WTC11 (cell line): ENCODE results near the gene CASKIN1. TPM values are rescaled to one million over a fixed set of nuclear protein-coding genes. Genes with fewer than 3 reads are reported as not detected.

ENCODE experiments used
- ATAC-seq: fragments of 200-7000 bp; cut with Tn5 transposase; 2 replicates; pipeline ENCODE4 v1.10.0; 2021; ENCODE audit warnings: mild to moderate bottlenecking, moderate library complexity
- CTCF ChIA-PET: fragments of 300-600 bp; sonication (Branson Sonifier 250); formaldehyde crosslinking; loops from one replicate; lab custom pipeline; 2021; ENCODE audit warnings: antibody characterized with exemption; lab: Charles Lee
- POLR2A ChIA-PET: fragments of 350-600 bp; sonication (Branson Sonifier 250); formaldehyde crosslinking; loops from one replicate; lab custom pipeline; 2021; ENCODE audit warnings: antibody characterized with exemption; lab: Charles Lee
- DNase-seq: peaks from one replicate; pipeline ENCODE4 v3.0.0; 2021; ENCODE audit warnings: low spot score
- H3K27ac Mint-ChIP-seq: 2 replicates; pipeline ENCODE4 v1.8.0; 2021; ENCODE audit warnings: mixed read lengths
- H3K27me3 Mint-ChIP-seq: 2 replicates; pipeline ENCODE4 v1.8.0; 2021; ENCODE audit warnings: low read depth, mild to moderate bottlenecking, moderate library complexity, mixed read lengths
- H3K36me3 Mint-ChIP-seq: 2 replicates; pipeline ENCODE4 v1.8.0; 2021; ENCODE audit warnings: mixed read lengths
- H3K4me1 Mint-ChIP-seq: 2 replicates; pipeline ENCODE4 v1.8.0; 2022; ENCODE audit warnings: mixed read lengths
- H3K4me3 Mint-ChIP-seq: 2 replicates; pipeline ENCODE4 v1.8.0; 2021; ENCODE audit warnings: mild to moderate bottlenecking, moderate library complexity, mixed read lengths
- H3K9me3 Mint-ChIP-seq: 2 replicates; pipeline ENCODE4 v1.8.0; 2021; ENCODE audit warnings: mixed read lengths
- FOXJ3 ChIP-seq: sonication (generic); formaldehyde crosslinking; IDR thresholded peaks from 2 replicates; pipeline ENCODE4 v1.9.0; 2021; ENCODE audit warnings: missing genetic modification reagents, mild to moderate bottlenecking, borderline replicate concordance
- HMGA2 ChIP-seq: fragments of 250-450 bp; sonication (Bioruptor Pico); IDR thresholded peaks from 2 replicates; pipeline ENCODE4 v1.4.0; 2021; ENCODE audit warnings: mild to moderate bottlenecking, moderate library complexity
- MAX ChIP-seq: sonication (generic); formaldehyde crosslinking; IDR thresholded peaks from 2 replicates; pipeline ENCODE4 v1.8.0; 2022; ENCODE audit warnings: mild to moderate bottlenecking, missing genetic modification reagents
- MXD4 ChIP-seq: fragments of 250-450 bp; sonication (Bioruptor Pico); IDR thresholded peaks from 2 replicates; pipeline ENCODE4 v1.8.0; 2021; ENCODE audit warnings: mild to moderate bottlenecking, moderate library complexity, borderline replicate concordance
- MYBL2 ChIP-seq: sonication (generic); formaldehyde crosslinking; IDR thresholded peaks from 2 replicates; pipeline ENCODE4 v1.8.1; 2023; ENCODE audit warnings: mild to moderate bottlenecking, moderate library complexity, missing genetic modification reagents
- RORB ChIP-seq: fragments of 250-450 bp; sonication (Bioruptor Pico); IDR thresholded peaks from 2 replicates; pipeline ENCODE4 v1.9.0; 2021; ENCODE audit warnings: mild to moderate bottlenecking
- SP1 ChIP-seq: sonication (generic); formaldehyde crosslinking; conservative IDR thresholded peaks from 2 replicates; pipeline ENCODE4 v1.8.1; 2022; ENCODE audit warnings: missing genetic modification reagents
- ZBTB43 ChIP-seq: sonication (generic); formaldehyde crosslinking; IDR thresholded peaks from 2 replicates; pipeline ENCODE4 v1.8.1; 2023; ENCODE audit warnings: mild to moderate bottlenecking, missing genetic modification reagents
- ZNF263 ChIP-seq: sonication (generic); formaldehyde crosslinking; IDR thresholded peaks from 2 replicates; pipeline ENCODE4 v1.8.1; 2022; ENCODE audit warnings: low read depth, mild to moderate bottlenecking, moderate library complexity, missing genetic modification reagents
- total RNA-seq: library from RNA; stranded (reverse); gene quantifications from 3 replicates; pipeline ENCODE4 v1.2.3, GENCODE V29; 2021
- TF ChIP-seq, protein P1 (sequence below): sonication (generic); formaldehyde crosslinking; IDR thresholded peaks from 2 replicates; pipeline ENCODE4 v1.8.0; 2022; ENCODE audit warnings: mild to moderate bottlenecking, missing genetic modification reagents
- TF ChIP-seq, protein P2 (sequence below): sonication (generic); formaldehyde crosslinking; IDR thresholded peaks from 2 replicates; pipeline ENCODE4 v1.8.1; 2023; ENCODE audit warnings: mild to moderate bottlenecking, missing genetic modification reagents
- TF ChIP-seq, protein P3 (sequence below): sonication (generic); formaldehyde crosslinking; IDR thresholded peaks from 2 replicates; pipeline ENCODE4 v1.8.0; 2023; ENCODE audit warnings: missing genetic modification reagents, mild to moderate bottlenecking, borderline replicate concordance
- TF ChIP-seq, protein P4 (sequence below): sonication (generic); formaldehyde crosslinking; IDR thresholded peaks from 2 replicates; pipeline ENCODE4 v1.8.0; 2023; ENCODE audit warnings: mild to moderate bottlenecking, missing genetic modification reagents

The CASKIN1 gene
- total RNA-seq, 1 experiment from 2014 or later, result 9.4 TPM

GRCh38 chr16:2237102-2237482 is 40.7 kb upstream of the CASKIN1 start:
- peaks cover 16% of the 10 kb centered on the region for H3K27me3 Mint-ChIP-seq
- no peaks in the 10 kb centered on the region for H3K9me3 Mint-ChIP-seq
- ChIA-PET CTCF (interaction anchor here (0.9 to 4.5 kb wide), 6 partner anchors 14 to 264 kb away, joined by 3 to 51 read pairs (median 12); partner anchors contain the start of genes CASKIN1, ECI1 and PGP), POLR2A (interaction anchor here (0.5 to 4.1 kb wide), 5 partner anchors 12 to 41 kb away, joined by 3 to 28 read pairs (median 3); partner anchors contain the start of genes ECI1 and PGP)
- H3K36me3 Mint-ChIP-seq, result peaks cover 2% of the 10 kb centered on the region; the same call in 1 of the 2 replicates
- ATAC-seq, result no peak; the same call in 1 of the 2 replicates
- DNase-seq, result no peak
- no peaks in the 10 kb centered on the region for H3K4me1 Mint-ChIP-seq
- H3K4me3 Mint-ChIP-seq, result peak overlapping the region; percentile 55
- 0 out of 2 replicates have a peak, but pooled peaks have one; percentile 12 for TF ChIP-seq ZNF263 (CRISPR knock-in tag)
- TF ChIP-seq, protein P1, sequence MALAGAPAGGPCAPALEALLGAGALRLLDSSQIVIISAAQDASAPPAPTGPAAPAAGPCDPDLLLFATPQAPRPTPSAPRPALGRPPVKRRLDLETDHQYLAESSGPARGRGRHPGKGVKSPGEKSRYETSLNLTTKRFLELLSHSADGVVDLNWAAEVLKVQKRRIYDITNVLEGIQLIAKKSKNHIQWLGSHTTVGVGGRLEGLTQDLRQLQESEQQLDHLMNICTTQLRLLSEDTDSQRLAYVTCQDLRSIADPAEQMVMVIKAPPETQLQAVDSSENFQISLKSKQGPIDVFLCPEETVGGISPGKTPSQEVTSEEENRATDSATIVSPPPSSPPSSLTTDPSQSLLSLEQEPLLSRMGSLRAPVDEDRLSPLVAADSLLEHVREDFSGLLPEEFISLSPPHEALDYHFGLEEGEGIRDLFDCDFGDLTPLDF (CRISPR knock-in tag), result no peak
- no peak for TF ChIP-seq MYBL2 (CRISPR knock-in tag)
- H3K27ac Mint-ChIP-seq, result no peak overlapping the region

- DNase-seq (peak; percentile 66), ATAC-seq (peak; percentile 55)
- no peaks in the 10 kb centered on the region for H3K9me3 Mint-ChIP-seq
- H3K27ac Mint-ChIP-seq, result no peak within 1 kb of the TSS
- peaks cover 16% of the 10 kb centered on the region for H3K27me3 Mint-ChIP-seq
- CTCF ChIA-PET, result interaction anchor here (0.9 to 4.5 kb wide), 9 partner anchors 15 to 265 kb away, joined by 3 to 51 read pairs (median 4); partner anchors contain the start of genes CASKIN1, ECI1 and PGP
- TF ChIP-seq, protein P1 (CRISPR knock-in tag), result no peak
- TF ChIP-seq MAX (CRISPR knock-in tag) (0 out of 2 replicates have a peak, but pooled peaks have one; percentile 11), RORB (CRISPR knock-in tag) (no peak), MXD4 (CRISPR knock-in tag) (no peak), ZBTB43 (CRISPR knock-in tag) (peak; percentile 48; the same call in 1 of the 2 replicates), FOXJ3 (CRISPR knock-in tag) (no peak), SP1 (peak; percentile 45), HMGA2 (no peak)
- TF ChIP-seq, protein P2, sequence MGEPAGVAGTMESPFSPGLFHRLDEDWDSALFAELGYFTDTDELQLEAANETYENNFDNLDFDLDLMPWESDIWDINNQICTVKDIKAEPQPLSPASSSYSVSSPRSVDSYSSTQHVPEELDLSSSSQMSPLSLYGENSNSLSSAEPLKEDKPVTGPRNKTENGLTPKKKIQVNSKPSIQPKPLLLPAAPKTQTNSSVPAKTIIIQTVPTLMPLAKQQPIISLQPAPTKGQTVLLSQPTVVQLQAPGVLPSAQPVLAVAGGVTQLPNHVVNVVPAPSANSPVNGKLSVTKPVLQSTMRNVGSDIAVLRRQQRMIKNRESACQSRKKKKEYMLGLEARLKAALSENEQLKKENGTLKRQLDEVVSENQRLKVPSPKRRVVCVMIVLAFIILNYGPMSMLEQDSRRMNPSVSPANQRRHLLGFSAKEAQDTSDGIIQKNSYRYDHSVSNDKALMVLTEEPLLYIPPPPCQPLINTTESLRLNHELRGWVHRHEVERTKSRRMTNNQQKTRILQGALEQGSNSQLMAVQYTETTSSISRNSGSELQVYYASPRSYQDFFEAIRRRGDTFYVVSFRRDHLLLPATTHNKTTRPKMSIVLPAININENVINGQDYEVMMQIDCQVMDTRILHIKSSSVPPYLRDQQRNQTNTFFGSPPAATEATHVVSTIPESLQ, result no peak
- TF ChIP-seq, protein P3, sequence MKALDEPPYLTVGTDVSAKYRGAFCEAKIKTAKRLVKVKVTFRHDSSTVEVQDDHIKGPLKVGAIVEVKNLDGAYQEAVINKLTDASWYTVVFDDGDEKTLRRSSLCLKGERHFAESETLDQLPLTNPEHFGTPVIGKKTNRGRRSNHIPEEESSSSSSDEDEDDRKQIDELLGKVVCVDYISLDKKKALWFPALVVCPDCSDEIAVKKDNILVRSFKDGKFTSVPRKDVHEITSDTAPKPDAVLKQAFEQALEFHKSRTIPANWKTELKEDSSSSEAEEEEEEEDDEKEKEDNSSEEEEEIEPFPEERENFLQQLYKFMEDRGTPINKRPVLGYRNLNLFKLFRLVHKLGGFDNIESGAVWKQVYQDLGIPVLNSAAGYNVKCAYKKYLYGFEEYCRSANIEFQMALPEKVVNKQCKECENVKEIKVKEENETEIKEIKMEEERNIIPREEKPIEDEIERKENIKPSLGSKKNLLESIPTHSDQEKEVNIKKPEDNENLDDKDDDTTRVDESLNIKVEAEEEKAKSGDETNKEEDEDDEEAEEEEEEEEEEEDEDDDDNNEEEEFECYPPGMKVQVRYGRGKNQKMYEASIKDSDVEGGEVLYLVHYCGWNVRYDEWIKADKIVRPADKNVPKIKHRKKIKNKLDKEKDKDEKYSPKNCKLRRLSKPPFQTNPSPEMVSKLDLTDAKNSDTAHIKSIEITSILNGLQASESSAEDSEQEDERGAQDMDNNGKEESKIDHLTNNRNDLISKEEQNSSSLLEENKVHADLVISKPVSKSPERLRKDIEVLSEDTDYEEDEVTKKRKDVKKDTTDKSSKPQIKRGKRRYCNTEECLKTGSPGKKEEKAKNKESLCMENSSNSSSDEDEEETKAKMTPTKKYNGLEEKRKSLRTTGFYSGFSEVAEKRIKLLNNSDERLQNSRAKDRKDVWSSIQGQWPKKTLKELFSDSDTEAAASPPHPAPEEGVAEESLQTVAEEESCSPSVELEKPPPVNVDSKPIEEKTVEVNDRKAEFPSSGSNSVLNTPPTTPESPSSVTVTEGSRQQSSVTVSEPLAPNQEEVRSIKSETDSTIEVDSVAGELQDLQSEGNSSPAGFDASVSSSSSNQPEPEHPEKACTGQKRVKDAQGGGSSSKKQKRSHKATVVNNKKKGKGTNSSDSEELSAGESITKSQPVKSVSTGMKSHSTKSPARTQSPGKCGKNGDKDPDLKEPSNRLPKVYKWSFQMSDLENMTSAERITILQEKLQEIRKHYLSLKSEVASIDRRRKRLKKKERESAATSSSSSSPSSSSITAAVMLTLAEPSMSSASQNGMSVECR (CRISPR knock-in tag), result peak; percentile 49; the same call in 1 of the 2 replicates
- TF ChIP-seq, protein P4, sequence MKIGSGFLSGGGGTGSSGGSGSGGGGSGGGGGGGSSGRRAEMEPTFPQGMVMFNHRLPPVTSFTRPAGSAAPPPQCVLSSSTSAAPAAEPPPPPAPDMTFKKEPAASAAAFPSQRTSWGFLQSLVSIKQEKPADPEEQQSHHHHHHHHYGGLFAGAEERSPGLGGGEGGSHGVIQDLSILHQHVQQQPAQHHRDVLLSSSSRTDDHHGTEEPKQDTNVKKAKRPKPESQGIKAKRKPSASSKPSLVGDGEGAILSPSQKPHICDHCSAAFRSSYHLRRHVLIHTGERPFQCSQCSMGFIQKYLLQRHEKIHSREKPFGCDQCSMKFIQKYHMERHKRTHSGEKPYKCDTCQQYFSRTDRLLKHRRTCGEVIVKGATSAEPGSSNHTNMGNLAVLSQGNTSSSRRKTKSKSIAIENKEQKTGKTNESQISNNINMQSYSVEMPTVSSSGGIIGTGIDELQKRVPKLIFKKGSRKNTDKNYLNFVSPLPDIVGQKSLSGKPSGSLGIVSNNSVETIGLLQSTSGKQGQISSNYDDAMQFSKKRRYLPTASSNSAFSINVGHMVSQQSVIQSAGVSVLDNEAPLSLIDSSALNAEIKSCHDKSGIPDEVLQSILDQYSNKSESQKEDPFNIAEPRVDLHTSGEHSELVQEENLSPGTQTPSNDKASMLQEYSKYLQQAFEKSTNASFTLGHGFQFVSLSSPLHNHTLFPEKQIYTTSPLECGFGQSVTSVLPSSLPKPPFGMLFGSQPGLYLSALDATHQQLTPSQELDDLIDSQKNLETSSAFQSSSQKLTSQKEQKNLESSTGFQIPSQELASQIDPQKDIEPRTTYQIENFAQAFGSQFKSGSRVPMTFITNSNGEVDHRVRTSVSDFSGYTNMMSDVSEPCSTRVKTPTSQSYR (CRISPR knock-in tag), result 0 out of 2 replicates have a peak, but pooled peaks have one; percentile 16
- no peaks in the 10 kb centered on the region for H3K4me1 Mint-ChIP-seq
- POLR2A ChIA-PET, result interaction anchor here (0.5 to 4.1 kb wide), 5 partner anchors 11 to 27 kb away, joined by 3 to 28 read pairs (median 7); partner anchors contain the start of genes ECI1 and PGP
- peak within 1 kb of the TSS; percentile 55 for H3K4me3 Mint-ChIP-seq
- H3K36me3 Mint-ChIP-seq, result no peaks in the 10 kb centered on the region
Measured at GRCh38 chr16:2236337-2237101, 40.1 kb upstream of the CASKIN1 start, which contains the start of gene DNASE1L2. DNASE1L2 (plus strand) TSS chr16:2236444; CDS start chr16:2236817, 373 bp downstream.
